K562 (cell line): ENCODE results near the gene DHDDS. TPM values are rescaled to one million over a fixed set of nuclear protein-coding genes. Genes with fewer than 3 reads are reported as not detected.

Experiments used
- CHD7 ChIP-seq: fragments of 200-600 bp; sonication (generic); IDR thresholded peaks from one replicate; pipeline ENCODE4 v1.6.1; 2012; ENCODE audit warnings: mild to moderate bottlenecking, low read depth, low read length, inconsistent platforms
- E2F5 ChIP-seq: sonication (generic); formaldehyde crosslinking; IDR thresholded peaks from 2 replicates; pipeline ENCODE4 v1.8.0; 2022; ENCODE audit warnings: mild to moderate bottlenecking, missing genetic modification reagents
- polyA plus RNA-seq, 8 experiments: library from polyadenylated mRNA; depleted of rRNA in 4 of 8; stranded (reverse) in 5 of 8; unstranded in 3 of 8; fragments of >200 nt; fragmentation: Nextera tagmentation in 2 of 8; fragmentation: Illumina TruSeq in 1 of 8; extraction: Ambion mirVana in 2 of 8; extraction: Trizol in 1 of 8; gene quantifications; 2 replicates each; pipeline versions ENCODE4 v1.2.1 to v1.2.3, GENCODE V29; 2011 to 2014; ENCODE audit warnings: inconsistent platforms in 1 of 8, missing spikeins in 1 of 8
- total RNA-seq, 7 experiments: library from RNA; depleted of rRNA in 6 of 7; stranded (reverse); fragments of >200 nt in 6 of 7; fragmentation: Illumina TruSeq in 2 of 7; extraction: Trizol in 2 of 7; gene quantifications; 2 replicates each; pipeline versions ENCODE4 v1.2.1 to v1.2.3, GENCODE V29; 2011 to 2021; ENCODE audit warnings: low replicate concordance in 1 of 7
- TF ChIP-seq, protein P1 (sequence below), 2 experiments: fragments of 450-650 bp in 1 of 2; sonication (generic) in 1 of 2; formaldehyde crosslinking; conservative IDR thresholded peaks; 2 replicates each; pipeline versions ENCODE4 v1.4.0 to v1.8.1; 2020 to 2022; ENCODE audit warnings: mild to moderate bottlenecking in 1 of 2, missing genetic modification reagents in 1 of 2
- TF ChIP-seq, protein P2 (sequence below): sonication (generic); formaldehyde crosslinking; IDR thresholded peaks from 2 replicates; pipeline ENCODE4 v1.8.1; 2023; ENCODE audit warnings: mild to moderate bottlenecking, missing genetic modification reagents
- TF ChIP-seq, protein P3 (sequence below): IDR thresholded peaks from 2 replicates; pipeline ENCODE4 v1.6.1; 2011; ENCODE audit warnings: borderline replicate concordance, low read depth, mild to moderate bottlenecking, moderate library complexity, low read length; ENCODE audit not compliant: insufficient read depth, poor library complexity, severe bottlenecking
- TF ChIP-seq, protein P4 (sequence below): fragments of 450-650 bp; formaldehyde crosslinking; IDR thresholded peaks from 2 replicates; pipeline ENCODE4 v1.4.0; 2020; ENCODE audit warnings: mild to moderate bottlenecking

Gene DHDDS
- total and polyA plus RNA-seq, 9 of the 15 experiments (the other 6 are each of a cell fraction or from before 2014, with no cell fraction given) = 33.3 to 55.0 (median 44.3) TPM

DNA sequence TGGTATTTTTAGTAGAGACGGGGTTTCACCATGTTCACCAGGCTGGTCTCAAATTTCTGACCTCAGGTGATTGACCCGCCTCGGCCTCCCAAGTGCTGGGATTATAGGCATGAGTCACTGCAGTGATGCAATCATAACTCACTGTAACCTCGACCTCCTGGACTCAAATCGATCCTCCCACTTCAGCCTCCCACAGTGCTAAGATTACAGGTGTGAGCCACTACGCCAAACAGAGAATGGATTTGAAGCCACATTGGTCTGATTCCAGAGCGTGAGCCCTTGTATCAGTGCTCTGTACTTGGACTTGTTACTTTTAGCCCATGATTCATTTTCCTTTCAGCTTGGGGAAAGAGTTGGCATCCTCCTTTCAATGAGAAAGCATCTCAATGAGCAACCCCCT, 44.7 kb upstream of the DHDDS start (continued):
- TF ChIP-seq CHD7 (no peak), E2F5 (CRISPR knock-in tag) (no peak)
- TF ChIP-seq, protein P1, sequence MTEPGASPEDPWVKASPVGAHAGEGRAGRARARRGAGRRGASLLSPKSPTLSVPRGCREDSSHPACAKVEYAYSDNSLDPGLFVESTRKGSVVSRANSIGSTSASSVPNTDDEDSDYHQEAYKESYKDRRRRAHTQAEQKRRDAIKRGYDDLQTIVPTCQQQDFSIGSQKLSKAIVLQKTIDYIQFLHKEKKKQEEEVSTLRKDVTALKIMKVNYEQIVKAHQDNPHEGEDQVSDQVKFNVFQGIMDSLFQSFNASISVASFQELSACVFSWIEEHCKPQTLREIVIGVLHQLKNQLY (CRISPR knock-in tag; conservative IDR thresholded peaks at IDR 0.05) = no peak
- TF ChIP-seq, protein P2, sequence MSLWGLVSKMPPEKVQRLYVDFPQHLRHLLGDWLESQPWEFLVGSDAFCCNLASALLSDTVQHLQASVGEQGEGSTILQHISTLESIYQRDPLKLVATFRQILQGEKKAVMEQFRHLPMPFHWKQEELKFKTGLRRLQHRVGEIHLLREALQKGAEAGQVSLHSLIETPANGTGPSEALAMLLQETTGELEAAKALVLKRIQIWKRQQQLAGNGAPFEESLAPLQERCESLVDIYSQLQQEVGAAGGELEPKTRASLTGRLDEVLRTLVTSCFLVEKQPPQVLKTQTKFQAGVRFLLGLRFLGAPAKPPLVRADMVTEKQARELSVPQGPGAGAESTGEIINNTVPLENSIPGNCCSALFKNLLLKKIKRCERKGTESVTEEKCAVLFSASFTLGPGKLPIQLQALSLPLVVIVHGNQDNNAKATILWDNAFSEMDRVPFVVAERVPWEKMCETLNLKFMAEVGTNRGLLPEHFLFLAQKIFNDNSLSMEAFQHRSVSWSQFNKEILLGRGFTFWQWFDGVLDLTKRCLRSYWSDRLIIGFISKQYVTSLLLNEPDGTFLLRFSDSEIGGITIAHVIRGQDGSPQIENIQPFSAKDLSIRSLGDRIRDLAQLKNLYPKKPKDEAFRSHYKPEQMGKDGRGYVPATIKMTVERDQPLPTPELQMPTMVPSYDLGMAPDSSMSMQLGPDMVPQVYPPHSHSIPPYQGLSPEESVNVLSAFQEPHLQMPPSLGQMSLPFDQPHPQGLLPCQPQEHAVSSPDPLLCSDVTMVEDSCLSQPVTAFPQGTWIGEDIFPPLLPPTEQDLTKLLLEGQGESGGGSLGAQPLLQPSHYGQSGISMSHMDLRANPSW (CRISPR knock-in tag) = no peak
- TF ChIP-seq, protein P3, sequence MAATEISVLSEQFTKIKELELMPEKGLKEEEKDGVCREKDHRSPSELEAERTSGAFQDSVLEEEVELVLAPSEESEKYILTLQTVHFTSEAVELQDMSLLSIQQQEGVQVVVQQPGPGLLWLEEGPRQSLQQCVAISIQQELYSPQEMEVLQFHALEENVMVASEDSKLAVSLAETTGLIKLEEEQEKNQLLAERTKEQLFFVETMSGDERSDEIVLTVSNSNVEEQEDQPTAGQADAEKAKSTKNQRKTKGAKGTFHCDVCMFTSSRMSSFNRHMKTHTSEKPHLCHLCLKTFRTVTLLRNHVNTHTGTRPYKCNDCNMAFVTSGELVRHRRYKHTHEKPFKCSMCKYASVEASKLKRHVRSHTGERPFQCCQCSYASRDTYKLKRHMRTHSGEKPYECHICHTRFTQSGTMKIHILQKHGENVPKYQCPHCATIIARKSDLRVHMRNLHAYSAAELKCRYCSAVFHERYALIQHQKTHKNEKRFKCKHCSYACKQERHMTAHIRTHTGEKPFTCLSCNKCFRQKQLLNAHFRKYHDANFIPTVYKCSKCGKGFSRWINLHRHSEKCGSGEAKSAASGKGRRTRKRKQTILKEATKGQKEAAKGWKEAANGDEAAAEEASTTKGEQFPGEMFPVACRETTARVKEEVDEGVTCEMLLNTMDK = no peak
- TF ChIP-seq, protein P4, sequence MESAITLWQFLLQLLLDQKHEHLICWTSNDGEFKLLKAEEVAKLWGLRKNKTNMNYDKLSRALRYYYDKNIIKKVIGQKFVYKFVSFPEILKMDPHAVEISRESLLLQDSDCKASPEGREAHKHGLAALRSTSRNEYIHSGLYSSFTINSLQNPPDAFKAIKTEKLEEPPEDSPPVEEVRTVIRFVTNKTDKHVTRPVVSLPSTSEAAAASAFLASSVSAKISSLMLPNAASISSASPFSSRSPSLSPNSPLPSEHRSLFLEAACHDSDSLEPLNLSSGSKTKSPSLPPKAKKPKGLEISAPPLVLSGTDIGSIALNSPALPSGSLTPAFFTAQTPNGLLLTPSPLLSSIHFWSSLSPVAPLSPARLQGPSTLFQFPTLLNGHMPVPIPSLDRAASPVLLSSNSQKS = no peak
